GM19099 (cell line): ENCODE data around the gene GRAP.

Experiments
- POLR2A ChIP-seq: IDR thresholded peaks from 3 replicates; pipeline ENCODE4 v1.6.1; 2011; ENCODE audit warnings: low read depth; ENCODE audit not compliant: insufficient read length; ENCODE audit errors: extremely low read depth

The GRAP gene

DNA sequence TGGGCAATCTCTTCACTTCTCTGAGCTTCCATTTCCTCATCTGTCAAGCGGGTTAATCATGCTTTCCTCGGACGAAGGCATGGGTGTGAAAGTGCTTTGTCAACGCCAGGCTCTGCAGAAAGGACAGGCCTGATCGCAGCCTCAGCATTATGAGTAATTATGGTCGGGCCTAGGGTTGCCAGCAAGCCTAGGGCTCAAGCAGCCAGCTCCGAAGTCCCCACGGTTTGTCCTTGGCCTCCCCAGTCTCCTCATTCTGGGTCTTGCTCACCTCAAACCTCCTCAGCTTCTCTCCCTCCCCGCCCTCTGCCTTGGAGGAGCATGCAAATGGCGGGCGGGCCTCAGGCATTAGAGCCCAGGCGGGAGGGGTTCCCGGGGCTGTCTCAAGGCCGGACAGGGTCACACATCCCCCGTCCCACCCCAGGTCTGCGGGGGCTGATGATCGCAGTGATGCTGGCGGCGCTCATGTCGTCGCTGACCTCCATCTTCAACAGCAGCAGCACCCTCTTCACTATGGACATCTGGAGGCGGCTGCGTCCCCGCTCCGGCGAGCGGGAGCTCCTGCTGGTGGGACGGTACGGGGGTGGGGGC is 32.0 kb downstream of the GRAP start:
- no peak for TF ChIP-seq POLR2A

DNA sequence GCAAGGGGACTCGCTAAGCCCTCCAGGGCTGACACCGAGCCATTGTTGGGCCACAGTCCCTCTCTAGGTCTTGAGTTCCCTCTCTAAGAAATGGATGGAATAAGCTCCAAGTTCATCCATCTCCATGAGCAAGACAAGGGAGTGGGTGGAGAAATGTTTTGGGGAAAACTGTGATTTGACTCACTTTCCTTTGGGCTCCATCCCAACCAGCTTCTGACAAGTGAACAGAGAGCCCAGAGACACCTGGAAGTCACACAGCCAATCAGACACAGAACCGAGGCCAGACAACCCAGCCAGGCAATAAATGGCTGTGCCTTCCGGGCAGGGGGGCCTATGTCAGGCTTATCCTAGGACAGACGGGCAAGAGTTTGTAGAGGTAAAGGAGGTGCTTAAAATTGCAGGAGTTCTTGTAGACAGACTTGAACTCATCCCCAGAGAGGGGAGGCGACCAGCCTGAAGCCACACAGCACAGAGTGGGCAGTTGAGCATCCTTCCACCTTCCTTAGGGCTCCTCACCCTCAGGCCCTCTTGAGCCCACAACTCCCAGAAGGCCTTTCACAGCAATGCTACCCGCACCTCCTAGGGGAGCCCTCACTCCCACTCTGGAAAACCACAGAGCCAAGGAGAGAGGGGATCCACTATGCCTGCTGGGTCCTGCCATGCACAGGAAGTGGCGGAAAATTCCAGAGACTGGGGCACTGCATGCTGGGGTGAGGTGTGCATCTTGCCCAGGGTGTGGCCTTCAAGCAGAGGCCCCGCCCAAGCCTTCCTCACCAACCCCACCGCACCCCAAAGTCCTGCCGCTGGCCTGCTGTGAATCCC is 32.7 kb downstream of the GRAP start:
- TF ChIP-seq POLR2A: no peak

DNA sequence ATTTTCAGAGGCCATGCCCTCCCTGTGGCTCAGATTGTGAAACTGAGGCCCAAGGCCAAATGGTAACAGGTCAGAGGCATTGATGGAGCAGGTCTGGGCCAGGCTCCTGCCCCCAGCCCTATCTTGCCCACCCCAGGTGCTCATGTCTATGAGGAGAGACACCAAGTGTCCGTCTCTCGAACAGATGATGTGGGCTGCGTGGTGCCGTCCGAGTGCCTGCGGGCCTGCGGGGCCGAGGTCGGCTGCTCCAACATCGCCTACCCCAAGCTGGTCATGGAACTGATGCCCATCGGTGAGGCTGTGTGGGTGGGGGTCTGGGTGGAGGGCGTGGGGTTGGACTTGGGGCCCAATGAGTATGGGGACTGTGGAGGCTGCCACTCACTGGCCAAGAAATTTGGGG is 33.5 kb downstream of the GRAP start:
- no peak for TF ChIP-seq POLR2A

DNA sequence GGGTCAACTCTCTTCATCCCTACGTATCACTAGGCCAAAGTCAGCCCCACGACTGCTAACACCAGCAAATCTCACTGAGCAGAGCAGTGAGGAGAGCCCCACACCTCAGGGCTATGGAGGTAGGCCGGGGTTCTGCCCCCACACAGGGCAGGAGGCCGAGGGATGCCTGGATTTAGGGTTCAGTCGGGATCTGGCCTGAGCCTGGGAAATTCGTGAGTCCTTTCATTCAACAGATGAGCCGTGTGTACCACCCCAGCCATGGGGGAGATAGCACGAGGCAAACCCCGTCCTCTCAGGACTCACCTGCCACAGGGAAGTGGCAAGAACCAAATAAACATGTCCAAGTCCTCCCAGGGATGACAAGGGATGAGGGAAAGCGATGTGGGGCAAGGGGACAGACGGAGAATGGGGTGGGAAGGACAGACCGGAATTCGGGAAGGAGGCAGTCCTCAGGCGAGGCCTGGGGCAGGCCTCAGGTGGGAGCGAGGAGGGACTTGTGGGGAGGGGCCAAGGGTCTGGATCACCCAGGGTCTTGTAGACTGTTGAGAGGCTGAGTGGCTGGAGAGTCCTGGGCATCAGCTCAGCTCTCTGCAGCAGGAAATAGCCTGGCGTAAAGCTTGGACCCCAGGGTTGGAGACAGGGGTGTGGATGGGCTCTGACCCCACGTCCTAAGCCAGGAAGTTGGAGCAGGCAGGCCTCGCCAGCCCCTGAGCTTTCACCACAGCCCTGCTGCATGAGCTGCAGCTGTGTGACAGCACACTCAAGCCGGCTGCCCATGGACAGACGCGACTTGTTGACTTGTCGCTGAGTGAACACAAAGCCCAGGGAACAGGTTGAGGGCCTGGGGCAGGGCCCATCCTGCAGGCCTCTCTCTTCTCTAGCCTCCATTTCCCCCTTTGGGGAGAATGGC is 34.3 kb downstream of the GRAP start:
- TF ChIP-seq POLR2A: no peak

DNA sequence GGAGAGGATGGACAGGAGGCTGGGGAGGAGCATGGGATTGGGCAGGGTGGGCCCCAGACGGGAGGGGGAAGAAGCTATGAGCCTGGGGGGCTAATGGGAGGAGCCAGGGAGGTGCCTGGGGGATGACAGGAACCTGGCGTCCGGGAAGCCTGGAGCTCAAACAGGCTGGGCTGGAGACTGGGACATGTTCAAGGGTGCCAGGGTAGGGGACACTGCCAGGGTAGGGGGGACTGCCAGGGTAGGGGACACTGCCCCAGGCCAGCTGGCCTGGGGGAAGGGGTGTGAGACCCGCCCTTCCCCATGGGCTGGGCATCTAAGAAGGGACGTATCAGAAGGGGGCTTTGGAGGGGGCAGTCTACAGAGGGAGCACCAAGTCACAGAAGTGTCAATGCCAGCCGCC is 35.2 kb downstream of the GRAP start:
- no peak for TF ChIP-seq POLR2A

DNA sequence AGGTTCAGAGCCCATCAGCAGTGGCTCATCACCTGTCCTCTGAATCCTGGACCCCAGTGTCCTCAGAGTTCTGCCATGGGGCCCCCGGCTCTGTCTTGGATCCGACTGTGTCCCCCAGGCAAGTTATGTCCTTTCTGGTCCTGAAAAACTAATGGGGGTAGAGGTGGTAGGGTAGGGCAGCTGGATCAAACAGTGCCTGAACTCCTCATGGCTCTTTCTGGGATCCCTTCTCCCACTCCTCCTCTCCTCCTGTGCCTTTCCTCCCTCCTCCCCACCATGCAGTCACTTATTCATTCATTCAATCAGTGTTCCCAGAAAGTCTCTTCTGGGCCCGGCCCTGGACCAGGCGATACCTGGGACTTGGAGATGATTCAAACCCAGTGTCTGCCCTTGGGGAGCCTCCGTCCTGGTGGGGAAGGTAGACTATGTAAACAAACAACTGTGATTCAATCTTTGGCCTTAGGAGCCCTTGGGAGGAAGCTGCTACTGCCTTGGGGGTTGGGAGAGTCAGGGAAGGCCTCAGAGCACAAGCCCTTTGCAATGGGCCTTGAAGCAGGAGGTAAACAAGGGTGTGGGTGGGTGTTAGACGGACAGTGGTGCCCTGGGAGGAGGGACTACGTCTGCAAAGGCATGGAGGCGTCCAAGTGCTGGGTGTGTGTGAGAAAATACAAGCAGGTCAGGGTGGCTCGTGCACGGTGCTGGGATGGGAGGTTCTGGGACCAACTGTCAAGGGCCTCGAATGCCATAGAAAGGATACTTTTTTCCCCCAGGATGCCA is 35.8 kb downstream of the GRAP start:
- no peak for TF ChIP-seq POLR2A

DNA sequence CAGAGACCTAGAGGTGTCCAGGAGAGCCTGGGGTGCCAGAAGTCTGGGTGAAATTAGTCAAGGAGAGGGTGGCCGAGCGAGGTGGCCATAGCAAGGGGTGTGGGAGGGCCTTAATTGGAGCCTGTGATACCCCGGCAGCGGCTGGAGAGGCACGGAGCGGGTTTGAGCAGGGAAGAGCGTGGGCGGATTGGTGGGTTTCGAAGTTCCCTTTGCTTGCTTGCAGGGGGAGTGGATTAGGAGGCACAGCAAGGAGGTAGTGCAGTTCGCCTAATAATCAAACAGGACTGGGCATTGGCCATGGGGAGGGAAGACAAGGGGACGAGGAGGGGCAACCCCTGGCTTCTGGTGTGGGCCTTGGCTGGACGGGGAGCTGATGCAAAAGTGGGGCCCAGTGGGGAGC is 36.8 kb downstream of the GRAP start:
- no peak for TF ChIP-seq POLR2A

DNA sequence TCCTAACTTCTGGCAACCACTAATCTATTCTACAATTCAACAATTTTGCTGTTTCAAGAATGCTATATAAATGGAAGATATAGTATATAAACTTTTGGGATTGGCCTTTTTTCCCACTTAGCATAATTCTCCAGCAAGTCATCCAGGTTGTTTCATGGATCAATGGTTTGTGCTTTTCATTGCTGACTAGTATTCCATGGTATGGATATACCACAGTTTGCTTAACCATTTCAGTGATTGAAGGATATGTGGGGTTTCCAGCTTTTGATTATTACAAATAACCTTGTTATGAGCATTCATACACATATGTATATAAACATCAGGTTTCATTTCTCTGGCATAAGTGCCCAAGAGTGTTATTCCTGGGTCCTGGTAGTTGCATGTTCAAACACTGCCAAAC is 40.1 kb downstream of the GRAP start:
- no peak for TF ChIP-seq POLR2A

DNA sequence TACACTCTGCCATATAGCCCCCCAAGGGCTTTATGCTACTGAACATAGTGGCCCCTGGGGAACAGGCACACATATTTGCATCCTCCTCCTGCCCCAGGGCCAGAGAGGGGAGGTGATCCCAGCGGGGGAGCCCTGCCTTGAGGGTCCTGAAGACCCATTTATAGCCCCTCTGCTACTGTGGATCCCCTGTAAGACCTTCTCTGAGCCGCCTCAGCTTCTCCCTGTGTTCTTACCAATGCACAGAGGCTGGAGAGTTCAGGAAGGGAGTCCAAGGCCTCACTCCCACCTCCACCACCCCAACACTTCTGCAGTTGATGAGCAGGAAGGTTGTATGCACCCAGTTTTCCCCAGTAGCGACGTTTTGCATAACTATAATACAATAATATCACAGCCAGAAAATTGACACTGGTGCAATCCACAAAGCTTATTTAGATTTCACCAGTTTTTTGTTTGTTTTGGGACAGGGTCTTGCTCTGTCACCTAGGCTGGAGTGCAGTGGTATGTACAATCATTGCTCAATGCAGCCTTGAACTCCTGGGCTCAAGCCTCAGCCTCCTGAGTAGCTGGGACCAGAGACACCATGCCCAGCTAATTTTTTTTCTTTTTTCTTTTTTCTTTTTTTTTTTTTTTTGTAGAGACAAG is 40.8 kb downstream of the GRAP start:
- no peak for TF ChIP-seq POLR2A

DNA sequence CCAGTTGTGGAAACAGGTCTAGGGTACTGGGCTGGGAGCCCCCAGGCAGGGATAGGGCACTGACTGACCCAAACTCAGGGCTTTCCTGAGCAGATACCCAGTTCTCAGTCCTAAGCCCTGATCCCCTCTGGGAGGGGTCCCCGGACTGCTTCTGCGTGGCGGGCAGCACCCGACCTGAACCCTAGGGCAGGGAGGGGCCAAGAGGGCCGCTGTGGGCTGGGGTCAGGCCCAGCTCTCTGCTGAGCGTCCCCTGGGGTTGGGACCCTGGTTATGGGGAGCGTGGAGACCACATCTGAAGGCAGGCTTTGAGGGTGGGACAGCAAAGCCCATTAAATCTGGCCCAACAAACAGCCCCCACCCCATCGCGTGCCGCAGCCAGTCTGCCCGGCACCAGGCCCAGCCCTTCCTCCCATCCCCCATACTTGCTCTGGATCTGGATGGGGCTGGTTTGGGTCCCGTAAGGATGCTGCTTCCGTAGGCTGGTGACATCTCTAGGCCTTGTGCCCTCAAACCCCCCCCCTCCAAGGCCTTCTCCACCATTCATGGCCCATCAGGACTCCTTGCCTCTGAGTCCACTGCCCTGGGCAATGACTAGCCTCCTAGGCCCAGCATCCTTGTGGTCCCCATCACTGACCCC is 41.5 kb downstream of the GRAP start:
- no peak for TF ChIP-seq POLR2A

DNA sequence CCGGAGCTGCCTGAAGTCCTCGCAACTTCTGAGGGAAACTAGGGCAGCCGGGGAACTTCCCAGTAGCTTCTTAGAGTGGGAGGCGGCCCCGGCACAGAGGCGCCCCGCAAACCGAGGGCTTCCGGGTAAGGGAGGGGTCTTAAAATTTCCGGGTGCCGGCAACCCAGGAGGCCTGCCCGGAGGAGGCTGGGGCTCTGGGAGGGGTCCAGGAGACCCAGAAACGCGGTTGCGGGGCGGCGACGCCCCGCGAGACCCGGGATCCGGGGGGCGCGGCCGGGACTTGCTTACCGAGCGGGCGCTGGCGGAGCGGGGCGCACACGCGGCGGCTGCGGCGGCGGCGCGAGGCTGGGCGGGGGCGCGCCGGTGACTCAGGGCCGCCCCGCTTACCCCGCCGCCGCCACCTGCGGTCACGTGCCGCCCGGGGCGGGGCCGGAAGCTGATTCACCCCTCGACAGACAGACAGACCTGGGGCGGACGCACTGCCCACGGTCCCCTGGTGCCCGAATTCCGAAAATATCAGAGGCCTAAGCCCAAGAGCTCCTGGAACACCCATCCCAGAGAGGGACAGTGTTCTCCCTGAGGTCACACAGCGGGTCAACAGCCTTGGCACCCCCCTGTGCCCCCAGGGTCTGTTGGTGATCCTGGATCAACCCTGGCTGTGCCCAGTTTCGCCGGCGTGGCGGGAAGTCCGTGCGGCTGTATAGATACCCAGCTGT is 42.2 kb downstream of the GRAP start, which contains the start of gene FAM83G:
Gene FAM83G (minus strand): TSS at position 344 of the 716 bp plus-strand sequence. CDS start 723 bp downstream, outside the sequence.
- TF ChIP-seq POLR2A: peak; percentile 75

DNA sequence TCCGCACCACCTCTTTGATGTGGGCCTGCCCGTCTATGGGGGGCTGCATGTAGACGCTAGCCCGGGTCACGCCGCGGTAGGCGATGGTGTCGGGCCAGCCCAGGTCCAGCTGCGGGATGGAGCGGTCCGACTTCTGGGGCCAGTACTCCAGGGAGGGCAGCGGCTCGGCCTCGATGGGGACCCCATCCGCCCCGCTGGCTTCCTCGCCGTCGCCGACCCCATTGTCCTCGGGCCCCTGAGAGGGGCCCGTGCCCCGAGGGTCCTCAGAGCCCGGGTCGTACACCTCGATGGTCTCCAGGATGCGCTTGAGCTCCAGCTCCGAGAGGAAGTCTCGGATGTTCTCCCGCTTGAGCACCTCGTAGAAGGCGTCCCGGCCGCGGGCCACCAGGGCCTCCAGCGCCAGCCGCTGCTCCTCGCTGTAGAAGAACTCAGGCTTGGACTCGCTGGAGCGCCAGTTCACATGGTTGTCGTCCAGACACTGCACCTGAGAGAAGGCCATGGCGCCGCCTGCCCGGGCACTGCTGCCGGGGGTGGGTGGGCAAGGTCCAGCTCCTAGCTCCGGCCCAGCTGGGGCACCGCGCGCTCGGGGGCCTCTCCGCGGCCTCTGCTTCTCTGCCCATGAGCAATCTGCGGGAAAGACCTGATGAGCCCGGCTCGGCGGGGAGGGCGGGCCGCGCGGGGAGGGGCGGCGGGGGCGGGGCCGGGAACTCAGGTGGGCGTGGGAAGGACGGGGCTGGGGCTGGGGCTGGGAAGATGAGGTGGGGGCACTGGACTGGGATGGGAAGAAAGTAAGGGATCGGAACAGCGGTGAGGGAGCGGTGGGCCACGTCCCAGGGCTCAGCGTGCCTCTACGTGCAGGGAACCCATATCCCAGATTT is 43.0 kb downstream of the GRAP start:
- no peak for TF ChIP-seq POLR2A
